ENCODE measurements around the gene HEXIM1. TPM values are rescaled to one million over a fixed set of nuclear protein-coding genes. Genes with fewer than 3 reads are reported as not detected.

HEXIM1 gene, protein sequence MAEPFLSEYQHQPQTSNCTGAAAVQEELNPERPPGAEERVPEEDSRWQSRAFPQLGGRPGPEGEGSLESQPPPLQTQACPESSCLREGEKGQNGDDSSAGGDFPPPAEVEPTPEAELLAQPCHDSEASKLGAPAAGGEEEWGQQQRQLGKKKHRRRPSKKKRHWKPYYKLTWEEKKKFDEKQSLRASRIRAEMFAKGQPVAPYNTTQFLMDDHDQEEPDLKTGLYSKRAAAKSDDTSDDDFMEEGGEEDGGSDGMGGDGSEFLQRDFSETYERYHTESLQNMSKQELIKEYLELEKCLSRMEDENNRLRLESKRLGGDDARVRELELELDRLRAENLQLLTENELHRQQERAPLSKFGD
- total RNA-seq = 62.5 TPM

DNA sequence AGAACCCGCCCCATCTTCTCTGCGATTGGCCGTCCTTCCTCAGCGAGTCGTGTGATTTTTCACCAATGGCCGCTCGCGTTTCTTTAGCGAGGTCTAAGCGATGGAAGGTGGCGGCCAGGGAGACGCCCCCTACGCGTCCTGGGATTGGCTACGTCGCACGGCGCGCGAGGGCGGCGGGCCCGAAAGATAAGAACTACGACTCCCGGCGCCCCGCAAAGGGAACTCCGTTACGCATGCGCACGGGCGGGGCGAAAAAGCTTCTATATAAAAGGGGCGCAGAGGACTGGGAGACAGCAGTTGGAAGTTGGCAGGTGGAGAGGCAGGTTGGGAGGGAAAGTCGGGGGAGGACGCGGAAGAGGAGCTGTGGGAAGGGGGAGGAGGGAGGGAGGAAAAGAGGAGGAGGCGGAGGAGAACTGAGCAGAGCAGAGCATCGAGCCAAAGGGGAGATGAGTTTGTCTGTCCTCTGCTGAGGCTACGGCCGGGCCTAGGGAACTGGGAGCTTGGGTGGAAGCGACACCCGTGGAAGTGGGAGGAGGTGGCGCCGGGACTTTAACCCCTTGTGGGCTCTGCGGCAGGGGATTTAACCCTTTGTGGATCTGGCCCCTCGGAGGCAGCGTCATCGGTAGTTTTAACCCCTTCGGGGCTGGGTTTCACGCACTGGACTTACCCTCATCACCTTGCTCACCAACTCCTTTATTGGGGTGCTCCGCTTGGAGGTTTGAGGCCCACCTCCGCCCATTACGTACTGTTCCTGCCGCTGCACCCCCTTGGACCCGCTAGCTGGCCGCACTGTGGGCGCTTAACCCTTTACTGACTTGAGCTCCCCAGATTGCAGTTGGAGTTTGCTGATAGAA, at the start of gene HEXIM1:
HEXIM1 (plus strand) TSS at position 293 of the 854 bp plus-strand sequence. CDS start 716 bp downstream, outside the sequence.
- peak; percentile 100 for DNase-seq (ENCODE audit: low spot score)

DNA sequence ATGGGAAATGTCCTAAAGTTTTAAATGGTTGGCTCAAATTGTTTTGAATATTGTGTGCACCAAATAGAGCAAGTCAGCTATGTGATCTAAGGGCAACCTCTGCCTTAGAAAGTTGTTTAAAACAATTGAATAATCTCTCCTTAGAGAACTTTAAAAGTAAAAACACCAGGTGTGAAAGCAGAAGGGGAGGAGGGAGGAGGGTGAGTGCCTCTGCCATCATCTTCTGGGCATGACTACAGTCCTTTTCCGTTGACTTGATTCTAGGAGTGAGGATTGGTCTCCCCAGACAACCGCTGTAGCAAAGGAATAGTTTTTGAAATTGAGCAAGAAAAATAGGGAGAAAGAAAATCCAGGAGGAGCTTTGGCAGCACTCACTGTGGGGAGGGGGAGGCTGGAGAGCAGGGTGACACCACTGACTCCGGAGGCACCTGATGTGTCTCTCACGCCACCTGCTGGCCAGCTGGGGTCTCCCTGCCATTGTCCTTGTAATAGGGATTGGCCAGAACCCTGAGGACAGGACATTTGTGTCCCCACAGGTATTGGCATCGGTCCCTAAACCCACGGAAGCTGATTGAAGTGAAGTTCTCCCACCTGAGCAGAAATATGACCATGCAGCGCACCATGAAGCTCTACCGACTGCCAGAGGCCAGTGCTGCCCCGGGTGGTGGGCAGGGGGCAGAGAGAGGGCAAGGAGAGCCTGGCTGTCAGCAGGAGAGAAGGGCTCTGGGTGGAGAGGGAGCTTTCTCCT, 49.2 kb upstream of the HEXIM1 start:
- peak; percentile 82 for DNase-seq (ENCODE audit: low spot score)

DNA sequence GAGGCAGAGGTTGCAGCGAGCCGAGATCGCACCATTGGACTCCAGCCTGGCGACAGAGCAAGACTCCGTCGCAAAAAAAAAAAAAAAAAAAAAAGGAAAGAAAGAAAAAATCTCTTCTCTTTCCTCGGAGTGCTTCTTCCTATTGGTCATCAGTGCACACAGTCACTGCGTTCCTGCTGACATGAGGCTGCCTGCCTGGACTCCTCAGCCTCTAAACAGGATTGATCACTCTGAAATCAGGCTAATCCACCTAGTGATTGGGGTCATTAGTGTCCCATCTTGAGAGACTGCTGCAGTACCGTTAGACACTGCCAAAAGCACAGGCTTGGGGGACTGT, 46.8 kb upstream of the HEXIM1 start:
- DNase-seq (ENCODE audit: low spot score) = no peak

DNA sequence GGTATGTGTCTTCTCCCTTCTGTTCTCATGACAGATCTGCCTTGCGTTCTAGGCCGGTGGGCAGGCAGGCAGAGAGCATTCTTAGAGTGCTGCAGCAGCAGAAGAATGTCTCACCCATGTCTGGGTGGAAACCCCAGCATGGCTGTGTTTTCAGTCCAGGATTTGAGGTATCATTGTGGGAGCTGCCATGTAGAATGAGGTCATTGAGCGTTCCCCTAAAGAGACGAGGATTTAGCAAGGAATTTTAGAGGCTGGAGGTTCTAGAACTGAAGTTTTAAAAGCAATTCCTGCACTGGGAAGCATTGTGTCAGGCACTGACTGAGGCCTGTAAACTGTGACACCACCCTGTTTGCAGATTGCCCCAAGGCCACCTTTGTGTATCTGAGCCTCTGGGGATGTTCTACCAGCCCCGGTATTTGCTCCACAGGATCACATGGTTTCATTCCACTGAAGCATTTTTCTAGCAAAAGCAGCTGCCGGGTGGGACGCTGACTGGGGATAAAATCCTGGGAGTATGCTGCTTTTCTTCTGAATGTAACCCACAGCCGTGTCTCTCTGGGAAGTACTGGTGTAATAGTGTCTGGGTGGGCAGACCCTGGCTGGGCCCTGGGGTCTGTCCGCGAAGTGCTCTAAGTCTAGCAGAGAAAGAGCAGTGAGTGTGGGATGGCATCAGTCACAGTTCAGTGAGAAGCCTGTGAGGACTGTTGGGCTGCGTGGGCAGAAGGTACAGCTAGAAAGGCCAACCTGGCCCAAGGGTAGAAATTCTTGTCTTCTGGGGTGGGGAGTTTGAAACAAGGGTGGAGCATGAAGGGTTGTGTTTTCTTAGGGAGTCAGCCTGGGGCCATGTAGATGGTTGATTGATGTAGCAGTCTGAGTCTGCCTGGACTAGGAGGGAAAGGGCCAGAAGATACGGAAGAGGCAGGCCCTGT, 46.1 kb upstream of the HEXIM1 start:
- DNase-seq (ENCODE audit: low spot score) = no peak

DNA sequence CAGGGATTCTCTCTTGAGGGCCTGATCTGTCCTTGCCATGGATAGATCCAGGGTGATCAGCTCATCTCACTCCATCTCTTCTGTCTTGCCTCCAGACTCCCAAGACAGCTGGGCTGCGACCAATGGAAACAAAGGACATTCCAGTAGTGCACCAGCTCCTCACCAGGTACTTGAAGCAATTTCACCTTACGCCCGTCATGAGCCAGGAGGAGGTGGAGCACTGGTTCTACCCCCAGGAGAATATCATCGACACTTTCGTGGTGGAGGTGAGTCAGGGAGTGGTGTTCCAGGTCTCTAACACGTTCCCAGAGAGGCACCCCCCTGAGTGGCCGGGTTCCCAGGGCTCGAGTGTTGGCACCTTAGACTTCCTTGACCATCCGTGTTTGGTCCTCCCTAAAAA, 45.4 kb upstream of the HEXIM1 start:
- DNase-seq (ENCODE audit: low spot score) = no peak

DNA sequence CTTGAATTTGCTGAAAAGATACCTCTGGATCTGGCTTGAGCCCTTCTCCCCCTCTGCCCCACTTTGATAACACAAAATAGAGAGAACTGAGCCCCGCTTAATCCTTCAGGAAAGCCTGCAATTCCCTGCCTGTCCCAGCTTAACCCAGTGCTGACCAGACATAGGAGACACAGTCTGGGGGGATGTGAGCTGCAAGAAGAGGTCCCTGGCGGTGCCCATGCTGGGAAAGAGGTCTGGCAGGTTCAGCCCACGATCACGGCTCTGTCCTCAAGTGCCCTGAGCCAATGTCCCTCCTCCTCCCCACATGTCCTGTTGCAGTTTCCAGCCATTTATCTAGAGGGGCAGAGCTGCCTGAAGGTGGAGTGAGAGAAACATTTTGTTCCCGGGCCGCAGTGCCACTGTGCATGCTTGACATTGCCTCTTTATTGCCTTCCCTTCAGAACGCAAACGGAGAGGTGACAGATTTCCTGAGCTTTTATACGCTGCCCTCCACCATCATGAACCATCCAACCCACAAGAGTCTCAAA, 44.9 kb upstream of the HEXIM1 start:
- DNase-seq (ENCODE audit: low spot score) = no peak

DNA sequence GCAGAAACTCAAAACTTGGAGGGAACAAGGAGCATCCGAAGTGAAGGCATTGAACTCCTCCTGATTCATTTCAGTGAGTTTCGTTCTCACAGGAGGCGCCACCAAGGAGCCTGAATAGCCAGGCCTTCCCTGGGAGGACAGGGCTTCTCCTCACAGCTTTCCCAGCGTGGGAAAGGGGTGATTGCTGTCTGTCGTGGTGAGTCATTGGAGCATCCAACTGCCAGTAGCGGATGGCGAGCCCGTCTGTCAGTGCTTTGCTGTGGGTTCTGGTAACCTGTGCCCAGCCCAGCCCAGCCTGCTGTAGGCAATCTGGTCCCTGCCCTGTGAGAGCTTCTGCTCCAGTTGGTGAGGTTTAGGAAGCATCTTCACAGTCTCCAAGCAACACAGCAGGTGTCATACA, 44.2 kb upstream of the HEXIM1 start:
- DNase-seq (ENCODE audit: low spot score) = no peak

DNA sequence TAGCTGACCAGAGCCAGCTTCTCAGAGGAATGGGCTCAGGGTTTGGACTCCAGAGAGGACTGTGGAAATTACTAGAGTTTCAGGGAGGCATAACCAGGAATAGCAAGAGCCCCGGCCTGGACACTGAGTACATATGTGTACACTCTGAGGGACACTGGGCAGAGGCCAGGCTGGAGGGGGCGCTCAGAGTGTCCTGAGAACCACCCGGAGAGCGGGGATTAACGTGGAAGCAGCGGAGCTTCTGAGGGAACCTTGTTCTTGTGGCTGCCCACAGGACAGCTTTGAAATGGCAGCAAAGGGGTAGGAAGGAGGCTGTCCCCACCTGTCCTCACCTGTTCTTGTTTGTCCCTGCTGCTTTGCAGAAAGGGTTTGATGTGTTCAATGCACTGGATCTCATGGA, 43.8 kb upstream of the HEXIM1 start:
- no peak for DNase-seq (ENCODE audit: low spot score)

DNA sequence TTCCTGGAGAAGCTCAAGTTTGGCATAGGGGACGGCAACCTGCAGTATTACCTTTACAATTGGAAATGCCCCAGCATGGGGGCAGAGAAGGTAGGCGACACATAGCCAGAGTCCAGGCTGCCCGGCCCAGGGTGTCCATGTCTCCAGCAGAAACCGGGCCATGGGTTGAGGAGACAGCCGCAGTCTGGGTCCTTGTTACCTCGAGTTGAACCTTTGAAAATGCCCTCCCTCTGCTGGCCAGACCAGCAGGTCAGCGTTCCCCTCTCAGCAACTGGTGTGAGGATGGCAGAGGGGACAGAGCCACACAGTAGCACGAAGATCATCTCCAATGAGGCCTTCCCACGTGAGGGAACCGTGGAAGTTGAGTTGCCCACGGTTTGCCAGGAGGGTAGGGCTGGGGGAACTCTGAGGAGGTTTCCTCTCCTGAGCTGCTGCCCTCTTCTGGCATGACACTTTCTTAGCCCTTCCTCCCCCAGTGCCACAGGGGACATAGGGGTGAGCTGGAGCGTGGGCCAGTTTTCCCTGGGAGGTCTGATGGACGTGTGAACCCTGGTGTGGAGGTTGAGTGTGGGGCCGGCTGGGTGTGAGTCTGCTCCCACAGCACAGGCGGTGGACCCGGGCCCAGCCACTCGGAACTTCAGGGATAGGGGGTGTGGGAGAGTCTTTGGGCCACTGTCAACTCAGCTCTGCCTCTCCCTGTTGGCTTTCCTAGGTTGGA, 43.2 kb upstream of the HEXIM1 start:
- DNase-seq (ENCODE audit: low spot score) = no peak

DNA sequence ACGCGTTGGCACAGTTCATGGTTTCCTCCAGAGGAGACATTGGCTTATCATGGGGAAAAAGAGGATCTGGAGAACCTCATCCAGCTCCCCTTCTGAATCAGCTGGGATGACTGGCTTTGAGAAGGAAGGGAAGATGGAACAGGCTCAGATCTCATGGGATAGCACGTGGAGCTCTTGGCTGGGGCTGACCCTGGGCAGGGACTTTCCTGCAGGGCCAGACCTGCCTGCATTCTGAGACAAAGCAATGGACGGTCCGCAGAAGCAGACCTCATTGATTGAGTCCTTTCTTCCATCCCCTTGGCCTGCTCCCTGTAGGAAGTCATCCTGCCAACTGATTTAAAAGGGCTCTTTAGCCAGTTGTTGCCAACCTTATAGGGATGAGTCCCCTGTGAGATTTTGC, 42.2 kb upstream of the HEXIM1 start:
- DNase-seq (ENCODE audit: low spot score) = no peak

DNA sequence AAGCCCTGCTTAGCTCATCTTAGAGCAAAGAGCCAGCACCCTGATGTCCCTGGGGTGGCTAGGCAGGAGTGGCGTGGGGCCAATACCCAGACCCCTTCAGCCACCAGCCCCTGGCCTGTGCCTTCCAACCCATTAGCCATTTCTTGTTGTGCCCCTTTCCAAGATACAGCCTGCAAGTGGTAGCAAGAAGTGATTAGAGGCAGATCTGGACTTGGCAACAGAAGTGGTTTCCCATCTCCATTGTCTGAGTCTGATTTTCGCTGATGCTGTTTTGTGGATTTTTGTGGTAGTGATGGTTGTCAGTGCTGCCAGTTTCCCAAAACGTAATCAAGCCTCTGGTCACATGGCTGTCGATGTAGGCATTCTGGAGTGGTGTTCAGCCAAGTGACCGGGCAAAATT, 41.7 kb upstream of the HEXIM1 start:
- no peak for DNase-seq (ENCODE audit: low spot score)

DNA sequence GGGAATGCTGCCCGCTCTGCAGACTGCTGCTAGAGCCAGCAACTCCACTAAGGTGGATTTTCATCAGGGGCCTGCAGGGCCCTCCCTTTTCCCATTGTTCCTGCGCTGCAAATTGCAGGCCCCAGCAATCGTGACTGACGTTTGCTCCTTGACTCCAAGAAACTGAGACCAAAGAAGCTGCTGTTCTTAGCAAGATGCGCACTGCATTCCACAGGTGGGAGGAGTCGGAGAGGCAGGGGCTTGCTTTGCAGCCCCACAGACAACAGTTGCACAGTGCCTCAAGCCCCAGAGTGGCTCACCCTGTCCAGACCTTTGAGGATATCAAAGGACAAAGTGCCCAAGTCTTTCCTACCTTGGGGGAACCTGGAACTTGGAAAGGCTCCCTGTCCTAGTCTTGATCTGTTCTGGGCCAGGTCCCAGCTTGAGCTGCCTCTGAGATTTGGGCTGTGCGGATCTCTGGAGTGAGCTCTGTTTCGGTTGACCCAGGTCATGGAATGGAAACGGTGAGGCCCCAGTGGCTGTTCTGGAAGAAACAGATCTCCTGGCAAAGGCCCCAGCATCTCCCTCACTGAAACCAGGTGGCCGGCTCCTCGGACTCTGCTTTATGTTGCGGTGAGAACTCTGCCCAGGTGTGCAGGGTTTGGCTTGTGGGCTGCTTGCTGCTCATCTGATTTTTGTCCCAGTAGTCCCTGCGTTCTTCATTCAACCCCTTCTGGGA, 40.8 kb upstream of the HEXIM1 start:
- no peak for DNase-seq (ENCODE audit: low spot score)

DNA sequence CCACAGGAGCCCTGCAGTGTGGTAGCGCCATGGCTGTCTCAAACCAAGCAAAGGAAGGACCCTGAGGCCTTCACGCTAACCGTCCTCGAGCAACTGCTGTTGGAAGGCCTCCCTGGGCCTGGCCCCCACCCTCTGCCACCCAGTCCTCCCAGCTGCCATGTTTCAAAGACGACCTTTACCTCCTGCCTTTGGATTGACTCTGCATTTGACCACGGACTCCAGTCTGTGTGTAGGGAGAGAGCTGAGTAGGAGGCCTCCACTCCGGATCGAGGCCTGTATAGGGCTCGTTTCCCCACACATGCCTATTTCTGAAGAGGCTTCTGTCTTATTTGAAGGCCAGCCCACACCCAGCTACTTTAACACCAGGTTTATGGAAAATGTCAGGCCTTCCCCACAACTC, 40.2 kb upstream of the HEXIM1 start:
- no peak for DNase-seq (ENCODE audit: low spot score)

DNA sequence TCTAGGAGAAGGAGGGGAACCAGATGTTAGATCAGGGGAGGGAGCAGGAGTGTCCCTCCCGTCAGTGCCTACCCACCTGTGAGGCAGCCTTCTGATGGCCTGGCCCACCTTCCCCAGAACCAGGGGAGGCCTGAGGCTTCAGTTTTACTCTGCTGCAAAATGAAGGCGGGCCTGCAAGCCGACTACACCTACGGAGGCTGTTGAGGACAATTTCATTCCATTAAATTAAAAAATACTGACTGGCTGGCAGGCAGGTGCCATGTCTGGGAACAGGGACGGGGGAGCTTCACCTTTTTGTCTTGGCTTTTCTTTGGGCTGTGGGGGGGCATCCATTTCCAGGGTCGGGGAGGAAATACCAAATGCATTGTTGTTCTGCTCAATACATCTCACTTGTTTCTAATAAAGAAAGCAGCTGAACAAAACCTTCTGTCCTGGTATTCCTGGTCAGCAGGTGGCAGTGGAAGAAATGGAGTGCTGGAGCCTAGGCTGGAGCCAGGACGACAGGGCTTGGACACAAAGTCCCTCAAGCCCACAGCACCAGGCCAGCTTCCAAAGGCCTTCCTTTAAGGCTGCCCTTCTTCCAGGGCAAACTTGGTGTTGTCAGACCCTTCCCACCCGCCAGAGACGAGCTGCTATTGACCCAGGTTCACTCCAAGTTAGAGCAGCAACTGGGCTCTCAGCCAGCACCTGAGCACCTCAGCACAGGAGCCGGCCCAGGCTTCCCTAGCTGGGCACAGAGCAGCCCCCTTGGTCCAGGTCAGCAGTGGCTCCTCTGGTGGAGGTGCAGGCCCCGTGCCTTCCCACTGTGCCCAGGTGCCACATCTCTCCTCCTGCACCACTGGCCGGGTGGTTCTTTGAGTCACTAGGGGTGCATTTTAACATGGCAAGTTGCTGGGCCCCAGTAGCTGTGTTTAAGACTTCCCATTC, 39.4 kb upstream of the HEXIM1 start:
- DNase-seq (ENCODE audit: low spot score) = no peak

DNA sequence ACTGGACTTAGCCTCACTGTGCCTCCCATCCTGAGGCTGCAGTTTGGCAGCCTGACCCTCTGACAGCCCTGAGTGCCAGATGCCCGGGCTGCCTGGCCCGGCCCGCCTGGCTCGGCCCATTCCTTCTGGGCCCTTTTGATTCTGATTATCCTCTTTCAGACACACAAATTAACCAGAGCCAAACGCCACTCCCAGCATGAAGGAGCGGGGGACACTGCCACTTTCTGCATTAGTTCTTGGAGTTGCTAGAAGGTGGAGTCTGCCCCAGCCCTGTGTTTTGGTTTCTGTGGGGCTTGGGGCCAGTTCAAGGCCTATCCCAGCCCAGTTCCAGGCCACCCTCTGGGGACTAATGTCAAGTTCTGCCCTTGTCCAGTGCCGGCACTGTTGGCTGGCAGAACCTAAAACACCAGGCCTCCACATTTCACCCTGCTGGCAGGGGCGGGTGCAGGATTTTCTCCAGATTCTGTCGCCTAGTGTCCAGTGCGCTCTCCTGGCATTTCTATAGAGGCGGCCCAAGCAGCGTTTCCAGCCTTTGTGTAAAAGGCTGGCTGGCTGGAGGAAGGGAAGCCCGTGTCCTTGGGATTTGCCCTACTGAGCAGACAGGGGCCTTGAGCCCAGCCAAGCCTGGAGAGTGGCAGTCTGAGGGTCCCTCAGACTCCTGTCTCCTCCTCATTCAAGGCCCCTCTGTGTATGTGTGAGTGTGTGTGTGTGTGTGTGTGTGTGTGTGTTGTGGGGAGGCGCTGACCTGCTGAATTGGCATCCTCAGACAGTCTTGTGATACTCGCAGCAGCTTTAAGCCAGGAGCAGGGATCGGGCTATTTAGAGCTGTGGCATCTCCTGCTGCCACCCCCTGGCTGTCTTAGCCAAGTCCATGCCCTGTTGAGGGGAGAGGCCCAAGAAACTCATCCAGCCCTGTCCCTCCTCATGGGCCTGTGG, 37.3 kb upstream of the HEXIM1 start:
- peak; percentile 52 for DNase-seq (ENCODE audit: low spot score)

DNA sequence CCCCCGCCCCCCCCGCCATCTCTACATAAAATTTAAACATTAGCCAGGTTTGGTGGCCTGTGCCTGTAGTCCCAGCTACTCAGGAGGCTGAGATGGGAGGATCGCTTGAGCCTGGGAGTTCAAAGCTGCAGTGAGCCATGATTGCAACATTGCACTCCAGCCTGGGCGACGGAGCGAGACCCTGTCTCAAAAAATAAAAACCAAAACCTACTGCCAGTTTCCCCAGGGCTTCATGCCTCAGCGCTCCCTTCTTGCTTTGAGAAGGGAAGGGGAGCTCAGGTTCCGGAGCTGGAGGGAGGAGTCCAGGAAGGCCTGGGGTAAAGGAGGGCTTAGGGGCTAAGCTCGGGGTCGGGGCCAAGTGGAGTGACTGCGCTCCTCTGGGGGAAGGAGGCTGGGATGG, 36.4 kb upstream of the HEXIM1 start:
- DNase-seq (ENCODE audit: low spot score) = no peak
